ENCODE data around the gene SPARC.
"Not testable (repeated sequence)": the region's sequence is repeated elsewhere in the genome, so short reads cannot be mapped to it uniquely, and the experiment has no call there.

The SPARC gene

GRCh38 chr5:151686674-151687407 lies at the start of gene SPARC:
TSS of gene SPARC (minus strand) at chr5:151686915. CDS start at chr5:151676188, 10,727 bp downstream.
- no peak for DNase-seq

GRCh38 chr5:151735646-151736045 lies 48.9 kb upstream of the SPARC start:
- DNase-seq, result no peak

GRCh38 chr5:151734064-151734408 lies 47.3 kb upstream of the SPARC start:
- no peak for DNase-seq

- DNase-seq, result no peak
Observed at GRCh38 chr5:151733358-151734063, 46.8 kb upstream of the SPARC start.

- DNase-seq, result no peak
Observed at GRCh38 chr5:151730381-151730780, 43.7 kb upstream of the SPARC start.

GRCh38 chr5:151729597-151729996 lies 42.9 kb upstream of the SPARC start:
- DNase-seq, result not testable (repeated sequence)

GRCh38 chr5:151724360-151724759 lies 37.6 kb upstream of the SPARC start:
- no peak for DNase-seq

GRCh38 chr5:151722546-151722945 lies 35.8 kb upstream of the SPARC start:
- no peak for DNase-seq

- no peak for DNase-seq
Observed at GRCh38 chr5:151721812-151722391, 35.2 kb upstream of the SPARC start.

- no peak for DNase-seq
Observed at GRCh38 chr5:151721087-151721646, 34.5 kb upstream of the SPARC start.

GRCh38 chr5:151720215-151720614 lies 33.5 kb upstream of the SPARC start:
- no peak for DNase-seq

- DNase-seq, result no peak
Observed at GRCh38 chr5:151719228-151720000, 32.7 kb upstream of the SPARC start.

- no peak for DNase-seq
Observed at GRCh38 chr5:151718646-151719045, 31.9 kb upstream of the SPARC start.

GRCh38 chr5:151718153-151718552 lies 31.4 kb upstream of the SPARC start:
- DNase-seq, result no peak

GRCh38 chr5:151717416-151717815 lies 30.7 kb upstream of the SPARC start:
- DNase-seq, result no peak

- DNase-seq, result no peak
Observed at GRCh38 chr5:151709109-151709735, 22.5 kb upstream of the SPARC start.

- DNase-seq, result no peak
Observed at GRCh38 chr5:151708126-151708525, 21.4 kb upstream of the SPARC start.

- DNase-seq, result no peak
Observed at GRCh38 chr5:151707567-151707966, 20.9 kb upstream of the SPARC start.

GRCh38 chr5:151706906-151707305 lies 20.2 kb upstream of the SPARC start:
- DNase-seq, result no peak

GRCh38 chr5:151703780-151704179 lies 17.1 kb upstream of the SPARC start:
- DNase-seq, result no peak

GRCh38 chr5:151703227-151703626 lies 16.5 kb upstream of the SPARC start:
- no peak for DNase-seq

GRCh38 chr5:151700820-151701219 lies 14.1 kb upstream of the SPARC start:
- no peak for DNase-seq

GRCh38 chr5:151700296-151700695 lies 13.6 kb upstream of the SPARC start:
- no peak for DNase-seq

All from NCI-H2081 (cell line).